Hepatic stellate cell (primary cell): ENCODE data around the gene CABLES2.

Experiments used
- DNase-seq: peaks from one replicate; pipeline ENCODE4 v3.0.0; 2011; ENCODE audit warnings: low spot score

Gene CABLES2

GRCh38 chr20:62350629-62351422 lies 56.3 kb downstream of the CABLES2 start:
- no peak for DNase-seq

GRCh38 chr20:62350098-62350628 lies 56.9 kb downstream of the CABLES2 start:
- no peak for DNase-seq

DNA sequence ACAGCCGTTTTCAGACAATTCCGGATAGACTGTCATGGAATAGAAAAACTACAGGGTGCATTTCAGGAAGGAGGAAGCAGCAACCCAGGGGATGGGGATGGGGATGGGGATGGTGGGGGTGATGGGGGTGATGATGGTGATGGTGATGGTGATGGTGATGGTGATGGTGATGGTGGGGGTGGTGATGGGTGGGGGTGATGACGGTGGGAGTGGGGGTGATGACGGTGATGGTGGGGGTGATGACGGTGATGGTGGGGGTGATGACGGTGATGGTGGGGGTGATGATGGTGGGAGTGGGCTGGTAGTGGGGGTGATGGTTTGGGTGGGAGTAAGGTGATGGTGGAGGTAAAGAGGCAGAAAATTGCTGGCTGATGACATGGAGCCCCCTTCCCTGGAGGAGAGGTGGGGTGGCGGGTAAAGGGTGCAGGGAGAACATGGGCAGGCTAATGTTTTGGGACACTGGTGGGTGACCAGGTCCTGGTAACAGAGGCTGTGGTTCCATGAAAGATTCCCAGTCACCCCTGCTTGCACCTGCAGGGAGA lies 57.5 kb downstream of the CABLES2 start:
- no peak for DNase-seq

GRCh38 chr20:62348604-62349003 lies 58.5 kb downstream of the CABLES2 start:
- DNase-seq, result no peak

- no peak for DNase-seq
Measured at GRCh38 chr20:62347445-62347844, 59.6 kb downstream of the CABLES2 start.

GRCh38 chr20:62347151-62347404 lies 60.0 kb downstream of the CABLES2 start:
- DNase-seq, result no peak

DNA sequence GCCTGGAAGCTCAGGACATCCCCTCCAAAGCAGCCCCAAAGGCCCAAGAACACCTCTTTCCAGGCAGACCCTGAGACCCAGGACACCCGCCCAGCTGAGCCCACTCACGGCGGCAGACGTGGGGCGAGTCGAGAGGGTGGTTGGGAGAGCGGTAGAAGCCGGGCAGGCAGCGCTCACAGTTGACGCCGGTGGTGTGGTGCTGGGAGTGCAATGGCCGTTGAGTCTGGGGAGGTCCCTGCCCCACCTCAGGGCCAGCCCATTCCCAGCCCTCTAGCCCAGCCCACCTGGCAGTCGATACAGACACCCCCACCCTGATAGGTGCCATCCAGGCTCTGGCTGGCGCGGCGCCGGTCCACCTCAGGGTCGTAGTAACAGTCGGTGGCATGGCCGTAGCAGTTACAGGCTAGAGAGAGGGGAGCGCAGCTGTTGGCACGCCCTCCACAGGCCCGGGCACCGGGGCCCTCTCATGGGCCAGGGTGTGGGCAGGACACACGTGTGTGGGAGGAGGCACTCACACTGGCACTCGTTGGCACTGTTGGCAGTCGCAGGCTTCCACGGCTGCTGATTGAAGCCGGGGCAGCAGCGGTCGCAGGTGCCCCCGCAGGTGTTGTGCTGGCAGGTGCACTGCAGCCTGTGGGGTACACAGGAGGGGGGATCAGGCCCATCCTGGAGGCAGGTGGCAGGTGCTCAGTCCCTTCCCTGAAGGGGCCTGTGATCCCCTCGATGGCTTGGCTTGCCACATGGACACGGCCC lies 60.5 kb downstream of the CABLES2 start:
- no peak for DNase-seq

DNA sequence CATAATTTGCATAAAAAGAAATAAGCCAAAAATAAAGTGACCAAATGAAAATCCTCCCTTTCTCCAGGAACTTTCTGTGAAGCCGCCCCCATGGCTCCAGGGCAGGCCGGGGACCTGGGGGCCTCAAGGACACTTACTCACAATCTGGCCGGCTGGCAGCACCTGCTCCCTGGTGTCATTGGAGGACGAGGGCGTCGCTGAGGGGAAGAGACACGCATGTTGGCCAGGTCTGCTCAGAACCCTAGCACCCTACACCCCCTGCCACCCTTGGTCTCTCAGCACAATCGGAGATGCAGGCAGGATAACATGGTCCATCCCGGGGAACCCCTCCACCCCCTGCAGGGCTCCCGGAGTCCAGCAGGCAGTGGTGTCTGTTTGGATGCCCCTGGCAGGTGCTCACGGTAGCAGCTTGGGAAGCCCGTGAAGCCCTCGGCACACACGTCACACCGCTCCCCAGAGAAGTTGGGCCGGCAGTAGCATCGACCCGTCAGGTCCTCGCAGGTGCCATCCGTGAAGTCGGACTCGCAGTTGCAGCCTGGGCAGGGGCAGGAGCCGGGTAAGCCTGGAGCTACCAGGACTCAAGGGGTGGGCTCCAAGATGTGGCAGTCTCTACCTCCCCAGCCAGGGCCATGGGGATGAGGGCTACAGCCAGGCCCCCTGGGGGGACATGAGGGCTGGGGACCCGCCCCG lies 61.3 kb downstream of the CABLES2 start:
- DNase-seq, result no peak

DNA sequence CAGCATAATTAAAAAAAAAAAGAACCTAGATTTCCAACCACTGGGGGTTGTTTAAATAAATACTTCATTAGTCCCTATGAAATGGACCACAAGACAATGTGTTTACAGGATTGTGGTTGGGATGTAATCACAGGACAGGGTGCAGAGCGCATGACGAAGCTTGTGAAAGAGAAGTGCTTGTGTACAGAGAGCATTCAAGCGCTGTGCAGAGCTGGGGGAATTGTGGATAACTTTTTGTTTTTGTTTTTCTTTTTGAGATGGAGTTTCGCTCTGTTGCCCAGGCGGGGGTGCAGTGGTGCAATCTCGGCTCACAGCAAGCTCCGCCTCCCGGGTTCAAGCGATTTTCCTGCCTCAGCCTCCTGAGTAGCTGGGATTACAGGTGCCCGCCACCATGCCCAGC lies 62.3 kb downstream of the CABLES2 start:
- DNase-seq, result no peak

DNA sequence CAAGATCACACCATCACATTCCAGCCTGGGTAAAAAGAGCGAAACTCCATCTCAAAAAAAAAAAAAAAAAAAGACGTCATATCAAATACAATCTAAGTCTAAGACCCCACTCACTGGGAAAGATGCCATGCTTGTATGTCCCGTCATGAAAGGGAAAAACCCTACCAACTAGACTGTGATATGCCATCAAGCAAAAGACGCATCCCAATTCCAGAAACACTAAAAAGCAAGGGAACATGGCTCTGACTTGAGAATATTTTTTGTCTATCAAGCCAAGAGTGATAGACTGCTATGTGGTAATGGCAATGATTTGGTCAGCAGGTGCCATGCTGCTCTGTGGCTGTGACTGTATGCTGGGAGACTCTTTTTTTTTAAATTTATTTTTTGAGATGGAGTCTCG lies 63.0 kb downstream of the CABLES2 start:
- no peak for DNase-seq

- DNase-seq, result no peak
Measured at GRCh38 chr20:62342910-62343309, 64.2 kb downstream of the CABLES2 start.

DNA sequence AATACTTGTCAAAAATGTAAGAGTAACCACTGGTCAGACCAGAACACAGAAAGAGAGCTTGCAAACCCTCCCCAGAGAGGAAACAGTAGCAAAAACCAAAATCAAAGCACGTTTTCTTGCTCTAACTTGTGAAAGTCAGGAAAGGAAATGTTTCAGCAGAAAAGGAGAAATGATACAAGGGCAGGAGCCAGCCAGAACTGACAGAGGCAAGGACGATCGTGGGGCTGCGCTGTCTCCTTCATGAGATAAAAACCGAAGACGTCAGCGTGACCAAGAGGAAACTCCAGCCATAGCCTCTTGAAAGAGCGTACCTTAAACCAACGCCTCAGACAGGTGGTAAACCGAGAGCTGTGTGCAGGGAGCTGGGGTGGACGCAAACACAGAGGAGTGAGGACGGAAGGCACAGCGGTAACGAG lies 67.4 kb downstream of the CABLES2 start:
- no peak for DNase-seq
